Ovary (tissue), 10 donors: Measurements from ENCODE around the gene RPS3. TPM values are rescaled to one million over a fixed set of nuclear protein-coding genes. Genes with fewer than 3 reads are reported as not detected.

Experiments used
- DNase-seq, 5 donors: peaks; one replicate each; pipeline ENCODE4 v3.0.0-alpha.2; 2019 to 2020
- H3K27ac ChIP-seq, 2 donors: fragments of 200-600 bp; one replicate each; pipeline versions ENCODE4 v1.5.1 to v1.8.0; 2019 to 2022
- H3K27me3 ChIP-seq: fragments of 200-600 bp; one replicate; pipeline ENCODE4 v1.8.0; 2022
- H3K36me3 ChIP-seq: fragments of 200-600 bp; sonication (generic); one replicate; pipeline ENCODE4 v1.5.1; 2019
- H3K4me1 ChIP-seq: one replicate; pipeline ENCODE4 v1.8.1; 2013; ENCODE audit warnings: mild to moderate bottlenecking, moderate library complexity; ENCODE audit not compliant: insufficient read depth
- H3K4me3 ChIP-seq: fragments of 200-600 bp; sonication (generic); one replicate; pipeline ENCODE4 v1.5.1; 2017
- H3K9me3 ChIP-seq, 2 donors: fragments of 200-600 bp in 1 of 2; sonication (generic) in 1 of 2; one replicate each; pipeline versions ENCODE4 v1.5.1 to v1.8.1; 2013 to 2019; ENCODE audit warnings: mild to moderate bottlenecking in 1 of 2, moderate library complexity in 1 of 2
- CTCF ChIP-seq, 3 donors: fragments of 450-650 bp in 2 of 3; fragments of 200-600 bp in 1 of 3; IDR thresholded peaks; one replicate each; pipeline versions ENCODE4 v1.5.1 to v1.8.0; 2016 to 2022; ENCODE audit warnings: antibody characterized with exemption in 3 of 3, mild to moderate bottlenecking in 1 of 3
- EP300 ChIP-seq: sonication (generic); formaldehyde crosslinking; IDR thresholded peaks from one replicate; pipeline ENCODE4 v1.6.1; 2017; ENCODE audit warnings: antibody characterized with exemption
- POLR2A ChIP-seq: fragments of 450-650 bp; IDR thresholded peaks from one replicate; pipeline ENCODE4 v1.6.1; 2017; ENCODE audit warnings: antibody characterized with exemption, mild to moderate bottlenecking, moderate library complexity
- WGBS, 3 donors: extraction: QIAGEN DNeasy Blood & Tissue Kit in 1 of 3; methylation state at CpG; one replicate each; pipeline versions ENCODE4 v1.1.5 to v1.1.7; 2013 to 2017; 5-methylcytosine and 5-hydroxymethylcytosine counted together
- intact Hi-C, 4 donors: fragments of 100-400 bp; cut with DNase I; formaldehyde crosslinking; loops; one replicate each; pipeline versions ENCODE4 v1.11.0 to v1.15.1; 2022 to 2023
- long read RNA-seq, 3 donors: library from polyadenylated mRNA in 2 of 3; unstranded in 2 of 3; transcript quantifications; one replicate each; pipeline ENCODE4 v2.0.0 and lab custom pipeline, GENCODE V29; 2021 to 2026
- polyA plus RNA-seq, 2 donors: library from polyadenylated mRNA; stranded (reverse); fragments of 200-250 nt in 1 of 2; fragments of 350-450 nt in 1 of 2; fragmentation: Illumina TruSeq in 1 of 2; extraction: RNeasy Lipid Tissue Mini Kit (QIAGEN cat#74804) in 1 of 2; gene quantifications; one replicate each; pipeline ENCODE4 v1.2.3, GENCODE V29; 2013 to 2014
- total RNA-seq, 7 donors: library from RNA; depleted of rRNA in 2 of 7; stranded (reverse); fragments of >200 nt in 2 of 7; fragmentation: NEBNext Ultra II Directional in 3 of 7; extraction: Animal tissue kit (Norgen Biotek cat#: 25700) in 3 of 7; gene quantifications; one replicate each; pipeline versions ENCODE4 v1.1.0 to v1.2.4, GENCODE V29; 2016 to 2023
- donor health status: DM: no; HTN: no; CAD: no; lungs with moderate emphysema.
- donor health status: DM: no; HTN: no; CAD: no.
- donor health status: Bipolar disorder and iron deficiency.
- donor health status: DM: yes; HTN: yes; CAD: no.
- donor health status: DM: no; HTN: no; CAD: no.
- donor health status: DM: yes; HTN: yes; CAD: no.

Gene RPS3
- 1,000 to 10,000 TPM; 4,127 to 7,276 (median 5,342) TPM for total RNA-seq
- 1,000 to 10,000 TPM; 3,268 to 7,073 TPM for polyA plus RNA-seq
- long read RNA-seq, donor 1, transcript RPS3-209 (7 exons, 1,306 nt): minor isoform, 180 of 4,904 reads
- long read RNA-seq, donor 1, transcript RPS3-203 (6 exons, 866 nt): minor isoform, 19 of 4,904 reads
- long read RNA-seq, donor 1, transcript RPS3-216 (7 exons, 796 nt): minor isoform, 20 of 4,904 reads
- long read RNA-seq, donor 1, transcript RPS3-217 (7 exons, 2,097 nt): major isoform, 4,513 of 4,904 reads
- long read RNA-seq, donor 1, partial matches to known transcripts: 99 of 4,904 reads
- long read RNA-seq, donor 1, other reads (novel, unspliced or antisense): 46 of 4,904 reads
- long read RNA-seq, donor 2, transcript RPS3-203 (6 exons, 866 nt): minor isoform, 48 of 1,751 reads
- long read RNA-seq, donor 2, transcript RPS3-217 (7 exons, 2,097 nt): major isoform, 1,304 of 1,751 reads
- long read RNA-seq, donor 2, transcript RPS3-214 (4 exons, 1,878 nt): minor isoform, 6 of 1,751 reads
- long read RNA-seq, donor 2, transcript RPS3-216 (7 exons, 796 nt): minor isoform, 6 of 1,751 reads
- long read RNA-seq, donor 2, partial matches to known transcripts: 339 of 1,751 reads
- long read RNA-seq, donor 2, other reads (novel, unspliced or antisense): 41 of 1,751 reads
- long read RNA-seq, donor 3, transcript RPS3-209 (7 exons, 1,306 nt): minor isoform, 17 of 2,542 reads
- long read RNA-seq, donor 3, transcript RPS3-216 (7 exons, 796 nt): minor isoform, 10 of 2,542 reads
- long read RNA-seq, donor 3, transcript RPS3-217 (7 exons, 2,097 nt): major isoform, 2,358 of 2,542 reads
- long read RNA-seq, donor 3, partial matches to known transcripts: 138 of 2,542 reads
- long read RNA-seq, donor 3, other reads (novel, unspliced or antisense): 13 of 2,542 reads

GRCh38 chr11:75399344-75400145 is at the start of gene RPS3:
TSS of gene RPS3 (plus strand) at chr11:75399518. CDS start at chr11:75399548, 30 bp downstream.
- Histone ChIP-seq H3K27me3 (no peaks in the 10 kb centered on the region), H3K4me1 (peaks cover 4% of the 10 kb centered on the region), H3K9me3 (no peaks in the 10 kb centered on the region), H3K4me3 (peak within 1 kb of the TSS; percentile 74), H3K27ac (peak within 1 kb of the TSS; percentile 54 to 76), H3K36me3 (no peaks in the 10 kb centered on the region)
- peak; percentile 90 to 93 (median 90) for DNase-seq
- WGBS, 3 donors: 0% methylated on average over 35 to 55 of the region's 55 CpGs
- no peak for TF ChIP-seq EP300
- TF ChIP-seq POLR2A: peak; percentile 88
- peak in 1 of 3 donors; percentile 27 for TF ChIP-seq CTCF (IDR thresholded peaks at IDR 0.05)
- intact Hi-C loops: loop anchor here in 2 of 4 donors (5.0 kb wide), 2 partner anchors 128 to 133 kb away; partner anchors contain the start of gene GDPD5 (in 1 of the 2)

GRCh38 chr11:75349521-75350116 is 49.7 kb upstream of the RPS3 start:
- DNase-seq: peak in 1 of 5 donors; percentile 32
- Histone ChIP-seq H3K27ac (peak overlapping the region; percentile 58 to 72), H3K36me3 (no peaks in the 10 kb centered on the region), H3K4me1 (peaks cover 30% of the 10 kb centered on the region), H3K4me3 (no peak overlapping the region), H3K27me3 (no peaks in the 10 kb centered on the region), H3K9me3 (no peaks in the 10 kb centered on the region)
- WGBS, 3 donors: 66 to 98% (median 84%) methylated on average over 4 of the region's 4 CpGs
- TF ChIP-seq CTCF (IDR thresholded peaks at IDR 0.05) (no peak), EP300 (no peak)
- intact Hi-C loops: no loop called here

- Histone ChIP-seq H3K27me3 (no peaks in the 10 kb centered on the region), H3K4me1 (peaks cover 30% of the 10 kb centered on the region), H3K4me3 (peak overlapping the region; percentile 86), H3K36me3 (no peaks in the 10 kb centered on the region), H3K27ac (peak overlapping the region; percentile 58 to 72), H3K9me3 (no peaks in the 10 kb centered on the region)
- no peak for TF ChIP-seq CTCF (IDR thresholded peaks at IDR 0.05)
- no peak for TF ChIP-seq EP300
- no peak for TF ChIP-seq POLR2A
- 44 to 55% (median 52%) methylated on average over 9 of the region's 9 CpGs for WGBS, 3 donors
- intact Hi-C loops: no loop called here
- DNase-seq: no peak
Measured at GRCh38 chr11:75350122-75350742, 49.1 kb upstream of the RPS3 start.
